ENCODE results near the gene FAM131B. TPM values are rescaled to one million over a fixed set of nuclear protein-coding genes. Genes with fewer than 3 reads are reported as not detected.
"Not testable (repeated sequence)": the region's sequence is repeated elsewhere in the genome, so short reads cannot be mapped to it uniquely, and the experiment has no call there.

Gene FAM131B
- total RNA-seq, 1 donor from 2014 or later, result 3.1 TPM

GRCh38 chr7:143408252-143408685 lies 45.8 kb upstream of the FAM131B start:
- H3K27ac Mint-ChIP-seq (ENCODE audit: unreplicated experiment), result no peak overlapping the region
- no peaks in the 10 kb centered on the region for H3K9me3 Mint-ChIP-seq (ENCODE audit: low read depth)
- no peak for DNase-seq (ENCODE audit: low spot score)
- TF ChIP-seq CTCF (IDR thresholded peaks at IDR 0.05), result no peak
- peaks cover 27% of the 10 kb centered on the region for H3K27me3 Mint-ChIP-seq (ENCODE audit: low read depth)
- peaks cover 11% of the 10 kb centered on the region for H3K4me1 Mint-ChIP-seq (ENCODE audit: low read depth)
- H3K36me3 Mint-ChIP-seq (ENCODE audit: low read depth), result no peaks in the 10 kb centered on the region
- no peak overlapping the region for H3K4me3 Mint-ChIP-seq (ENCODE audit: unreplicated experiment)

GRCh38 chr7:143407287-143408251 lies 45.1 kb upstream of the FAM131B start:
- no peak for DNase-seq (ENCODE audit: low spot score)
- no peak overlapping the region for H3K4me3 Mint-ChIP-seq (ENCODE audit: unreplicated experiment)
- peaks cover 11% of the 10 kb centered on the region for H3K4me1 Mint-ChIP-seq (ENCODE audit: low read depth)
- no peaks in the 10 kb centered on the region for H3K9me3 Mint-ChIP-seq (ENCODE audit: low read depth)
- TF ChIP-seq CTCF (IDR thresholded peaks at IDR 0.05), result no peak
- no peak overlapping the region for H3K27ac Mint-ChIP-seq (ENCODE audit: unreplicated experiment)
- peaks cover 27% of the 10 kb centered on the region for H3K27me3 Mint-ChIP-seq (ENCODE audit: low read depth)
- no peaks in the 10 kb centered on the region for H3K36me3 Mint-ChIP-seq (ENCODE audit: low read depth)

GRCh38 chr7:143406002-143406357 lies 43.5 kb upstream of the FAM131B start:
- H3K9me3 Mint-ChIP-seq (ENCODE audit: low read depth), result no peaks in the 10 kb centered on the region
- TF ChIP-seq CTCF (IDR thresholded peaks at IDR 0.05), result no peak
- no peaks in the 10 kb centered on the region for H3K36me3 Mint-ChIP-seq (ENCODE audit: low read depth)
- H3K4me1 Mint-ChIP-seq (ENCODE audit: low read depth), result peaks cover 11% of the 10 kb centered on the region
- no peak for DNase-seq (ENCODE audit: low spot score)
- H3K4me3 Mint-ChIP-seq (ENCODE audit: unreplicated experiment), result no peak overlapping the region
- H3K27ac Mint-ChIP-seq (ENCODE audit: unreplicated experiment), result no peak overlapping the region
- H3K27me3 Mint-ChIP-seq (ENCODE audit: low read depth), result peaks cover 29% of the 10 kb centered on the region

GRCh38 chr7:143405173-143406001 lies 42.9 kb upstream of the FAM131B start:
- no peak overlapping the region for H3K4me3 Mint-ChIP-seq (ENCODE audit: unreplicated experiment)
- peaks cover 29% of the 10 kb centered on the region for H3K27me3 Mint-ChIP-seq (ENCODE audit: low read depth)
- no peak overlapping the region for H3K27ac Mint-ChIP-seq (ENCODE audit: unreplicated experiment)
- DNase-seq (ENCODE audit: low spot score), result no peak
- H3K4me1 Mint-ChIP-seq (ENCODE audit: low read depth), result peaks cover 11% of the 10 kb centered on the region
- TF ChIP-seq CTCF (IDR thresholded peaks at IDR 0.05), result no peak
- H3K9me3 Mint-ChIP-seq (ENCODE audit: low read depth), result no peaks in the 10 kb centered on the region
- no peaks in the 10 kb centered on the region for H3K36me3 Mint-ChIP-seq (ENCODE audit: low read depth)

GRCh38 chr7:143402233-143402632 lies 39.7 kb upstream of the FAM131B start:
- H3K36me3 Mint-ChIP-seq (ENCODE audit: low read depth); H3K4me1 Mint-ChIP-seq (ENCODE audit: low read depth); H3K9me3 Mint-ChIP-seq (ENCODE audit: low read depth); DNase-seq (ENCODE audit: low spot score); H3K4me3 Mint-ChIP-seq (ENCODE audit: unreplicated experiment); H3K27ac Mint-ChIP-seq (ENCODE audit: unreplicated experiment): not testable (repeated sequence)
- peaks cover 12% of the 10 kb centered on the region for H3K27me3 Mint-ChIP-seq (ENCODE audit: low read depth)
